Measurements from ENCODE around the gene RGS19. TPM values are rescaled to one million over a fixed set of nuclear protein-coding genes. Genes with fewer than 3 reads are reported as not detected.

RGS19 gene
- total and polyA plus RNA-seq, 2 of the 8 experiments (the other 6 are each of a cell fraction or from before 2014, with no cell fraction given): 12.7 to 16.8 TPM

- Histone ChIP-seq H3K14ac (ENCODE audit: insufficient read length) (no peak overlapping the region), H3K23me2 (ENCODE audit: low read depth, low read length) (no peaks in the 10 kb centered on the region), H3K36me3 (ENCODE audit: control insufficient read depth in 2 of 4, insufficient read depth in 4 of 4, low read length in 3 of 4) (peaks cover 19 to 49% (median 38%) of the 10 kb centered on the region in 4 experiments), H3K18ac (ENCODE audit: extremely low read depth, low read length) (no peak overlapping the region), H3K4ac (replicated peaks; ENCODE audit: insufficient read length, low read depth, low read length) (no peak overlapping the region), H3K4me3 (ENCODE audit: extremely low read depth in 1 of 4, insufficient read depth in 2 of 4, low read depth in 3 of 4, low read length in 4 of 4) (no peak overlapping the region), H3K27me3 (replicated peaks in 1 of 4; ENCODE audit: control insufficient read depth in 3 of 4, extremely low read depth in 1 of 4, insufficient read depth in 3 of 4, low read length in 3 of 4) (no peaks in the 10 kb centered on the region), H3K79me2 (ENCODE audit: control insufficient read depth in 1 of 2, insufficient read depth in 2 of 2, low read length in 2 of 2) (no peaks in the 10 kb centered on the region), H4K8ac (ENCODE audit: extremely low read depth, insufficient read depth, low read length) (no peak overlapping the region), H2BK5ac (ENCODE audit: low read depth, low read length) (no peak overlapping the region), H3K27ac (ENCODE audit: low read depth, low read length) (no peak overlapping the region), H3K79me1 (ENCODE audit: low read depth, low read length) (peaks cover 2% of the 10 kb centered on the region; the same call in 1 of the 2 replicates), H3K23ac (ENCODE audit: insufficient read length) (no peak overlapping the region), H4K91ac (replicated peaks; ENCODE audit: insufficient read length, low read length) (no peak overlapping the region), H4K5ac (ENCODE audit: insufficient read length, low read depth, low read length) (no peak overlapping the region), H2BK15ac (ENCODE audit: low read length) (no peak overlapping the region), H2BK120ac (replicated peaks; ENCODE audit: low read depth, low read length) (no peak overlapping the region), H3K56ac (replicated peaks; ENCODE audit: insufficient read length, low read depth, low read length) (no peak overlapping the region), H2AK5ac (ENCODE audit: low read depth, low read length) (no peak overlapping the region), H2AFZ (ENCODE audit: low read length) (no peak overlapping the region), H2BK20ac (ENCODE audit: low read length) (no peak overlapping the region), H4K20me1 (replicated peaks in 1 of 2; ENCODE audit: control insufficient read depth in 1 of 2, insufficient read depth in 2 of 2, low read length in 2 of 2) (peaks cover 0 to 6% of the 10 kb centered on the region in 2 experiments), H3K9ac (replicated peaks in 1 of 4; ENCODE audit: extremely low read depth in 1 of 4, low read depth in 3 of 4, low read length in 3 of 4) (no peak overlapping the region), H3K9me3 (ENCODE audit: insufficient read depth in 2 of 2, low read depth in 1 of 2, low read length in 1 of 2) (no peaks in the 10 kb centered on the region), H3K4me1 (replicated peaks in 1 of 4; ENCODE audit: control insufficient read depth in 3 of 4, insufficient read depth in 4 of 4, low read length in 3 of 4) (peaks cover 0 to 2% (median under 1%) of the 10 kb centered on the region in 4 experiments; a peak in 2 of 7 replicates), H3K4me2 (ENCODE audit: insufficient read depth in 1 of 2, low read depth in 2 of 2, low read length in 2 of 2) (no peak overlapping the region), H2BK12ac (ENCODE audit: low read depth, low read length) (no peak overlapping the region)
- 95% methylated on average over 20 of the region's 20 CpGs; no CpG with 5 or more reads in 1 of the 2 experiments for WGBS, 2 experiments (ENCODE audit: extremely low coverage in 1 of 2, insufficient coverage in 1 of 2, insufficient read length in 1 of 2, insufficient replicate concordance in 2 of 2, low coverage in 1 of 2, low lambda C conversion rate in 2 of 2, missing lambda C conversion rate in 1 of 2)
- ChIA-PET POLR2A (ENCODE audit: partially characterized antibody) (interaction anchor here (1.0 kb wide), 1 partner anchor 89 kb away, joined by 3 read pairs; no protein-coding TSS in a partner anchor), CTCF (ENCODE audit: partially characterized antibody) (interaction anchor here (0.9 kb wide), 1 partner anchor 13 kb away, joined by 4 read pairs; no protein-coding TSS in a partner anchor)
- DNase-seq (ENCODE audit: low read depth in 1 of 2, low spot score in 2 of 2): no peak
- FAIRE-seq: no peak
- TF ChIP-seq BACH1 (IDR thresholded peaks at IDR 0.05; ENCODE audit: low read length): no peak
- TF ChIP-seq GTF2F1 (IDR thresholded peaks at IDR 0.05; ENCODE audit: borderline replicate concordance, low read depth, low read length): no peak
- TF ChIP-seq, protein P1, sequence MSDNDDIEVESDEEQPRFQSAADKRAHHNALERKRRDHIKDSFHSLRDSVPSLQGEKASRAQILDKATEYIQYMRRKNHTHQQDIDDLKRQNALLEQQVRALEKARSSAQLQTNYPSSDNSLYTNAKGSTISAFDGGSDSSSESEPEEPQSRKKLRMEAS (IDR thresholded peaks at IDR 0.05): no peak
- TF ChIP-seq HDAC2 (IDR thresholded peaks at IDR 0.05; ENCODE audit: borderline replicate concordance in 1 of 2, low read depth in 2 of 2, low read length in 2 of 2): no peak
- TF ChIP-seq, protein P2, sequence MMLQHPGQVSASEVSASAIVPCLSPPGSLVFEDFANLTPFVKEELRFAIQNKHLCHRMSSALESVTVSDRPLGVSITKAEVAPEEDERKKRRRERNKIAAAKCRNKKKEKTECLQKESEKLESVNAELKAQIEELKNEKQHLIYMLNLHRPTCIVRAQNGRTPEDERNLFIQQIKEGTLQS (IDR thresholded peaks at IDR 0.05; ENCODE audit: insufficient read depth, low read depth, low read length): no peak
- TF ChIP-seq SUZ12 (IDR thresholded peaks at IDR 0.05; ENCODE audit: low read length): no peak
- no peak for TF ChIP-seq BCL11A (IDR thresholded peaks at IDR 0.05; ENCODE audit: low read depth in 2 of 2, low read length in 2 of 2)
- TF ChIP-seq, protein P3, sequence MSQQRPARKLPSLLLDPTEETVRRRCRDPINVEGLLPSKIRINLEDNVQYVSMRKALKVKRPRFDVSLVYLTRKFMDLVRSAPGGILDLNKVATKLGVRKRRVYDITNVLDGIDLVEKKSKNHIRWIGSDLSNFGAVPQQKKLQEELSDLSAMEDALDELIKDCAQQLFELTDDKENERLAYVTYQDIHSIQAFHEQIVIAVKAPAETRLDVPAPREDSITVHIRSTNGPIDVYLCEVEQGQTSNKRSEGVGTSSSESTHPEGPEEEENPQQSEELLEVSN (IDR thresholded peaks at IDR 0.05): no peak
- no peak for TF ChIP-seq HDAC6 (IDR thresholded peaks at IDR 0.05; ENCODE audit: low read depth, low read length)
These were observed 48.8 kb downstream of the RGS19 start for GRCh38 chr20:64030371-64031134.
